Midbrain (tissue), 1 donor: ENCODE data around the gene FAM156B.
"Not testable (repeated sequence)": the region's sequence is repeated elsewhere in the genome, so short reads cannot be mapped to it uniquely, and the experiment has no call there.

ENCODE experiments used
- DNase-seq: peaks from one replicate; lab custom pipeline; 2025; lab: John Stamatoyannopoulos, UW

FAM156B gene, protein sequence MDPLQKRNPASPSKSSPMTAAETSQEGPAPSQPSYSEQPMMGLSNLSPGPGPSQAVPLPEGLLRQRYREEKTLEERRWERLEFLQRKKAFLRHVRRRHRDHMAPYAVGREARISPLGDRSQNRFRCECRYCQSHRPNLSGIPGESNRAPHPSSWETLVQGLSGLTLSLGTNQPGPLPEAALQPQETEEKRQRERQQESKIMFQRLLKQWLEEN

GRCh38 chrX:52896855-52897709 lies at the start of gene FAM156B:
Gene FAM156B (plus strand): TSS chrX:52897330. CDS start chrX:52907226, 9,896 bp downstream.
- not testable (repeated sequence) for DNase-seq

DNA sequence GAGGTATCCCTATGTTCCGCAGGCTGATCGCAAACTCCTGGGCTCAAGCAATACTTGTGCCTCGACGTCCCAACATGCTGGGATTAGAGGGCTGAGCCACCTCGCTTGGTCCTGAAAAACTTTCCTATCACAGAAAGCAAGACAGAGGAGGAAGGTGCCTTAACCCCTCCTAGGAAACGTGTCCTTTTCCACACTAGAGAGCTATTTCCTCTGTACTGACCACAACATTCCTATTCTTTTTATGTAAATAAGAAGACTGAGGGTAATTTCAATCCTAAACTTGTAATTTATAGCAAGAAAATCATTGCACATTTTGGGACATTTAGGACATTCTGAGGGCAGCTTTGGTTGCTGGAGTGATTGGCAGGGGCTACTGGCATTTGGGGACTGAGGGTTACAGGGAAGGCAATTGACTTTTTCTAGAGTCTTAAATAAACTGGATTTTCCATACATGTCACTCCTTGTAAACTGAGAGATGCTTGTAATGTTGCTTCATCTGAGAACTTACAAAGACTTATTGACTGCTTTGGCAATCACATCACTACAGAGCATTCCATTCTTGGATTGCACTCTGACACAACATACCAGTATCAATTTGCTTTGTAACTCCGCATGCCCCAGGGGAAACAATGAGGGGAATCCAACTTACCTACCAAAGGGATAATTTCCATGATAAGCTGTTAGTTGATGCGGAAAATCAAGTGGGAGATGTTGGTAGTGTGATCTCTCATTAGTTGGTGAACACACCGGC lies 44.8 kb upstream of the FAM156B start:
- DNase-seq, result no peak

GRCh38 chrX:52856991-52857525 lies 40.1 kb upstream of the FAM156B start:
- not testable (repeated sequence) for DNase-seq

DNA sequence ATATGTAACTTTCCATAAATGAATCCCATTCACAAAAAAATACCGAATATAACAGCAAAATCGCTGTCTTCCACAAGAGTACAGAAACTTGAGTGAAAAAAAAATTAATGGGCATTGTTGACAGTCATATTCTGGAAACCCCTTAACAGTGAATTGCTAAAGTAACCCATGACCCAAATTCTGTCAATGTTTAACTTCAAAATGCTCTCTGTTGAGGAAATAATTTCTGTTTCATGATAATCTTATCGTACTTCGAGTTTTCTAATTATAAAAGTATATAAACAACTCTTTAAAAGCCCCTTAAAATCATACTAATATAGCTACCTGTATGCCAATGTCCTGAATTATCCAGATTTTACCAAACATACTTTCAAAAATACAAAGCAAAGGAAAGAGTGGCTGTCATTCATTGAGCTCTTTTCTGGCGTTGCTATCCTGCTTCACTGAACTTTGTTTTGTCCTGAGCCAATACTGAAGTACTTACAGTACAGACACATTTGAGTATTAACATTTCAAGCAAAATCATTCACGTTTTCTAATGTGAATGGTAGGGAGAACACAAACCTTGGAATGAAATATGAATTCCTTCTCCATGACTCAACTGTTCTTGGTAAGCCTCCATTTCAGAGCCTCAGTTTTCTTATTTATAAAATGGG lies 31.7 kb upstream of the FAM156B start:
- DNase-seq, result no peak

GRCh38 chrX:52867610-52868348 lies 29.4 kb upstream of the FAM156B start, which contains the start of gene XAGE3:
Gene XAGE3 (minus strand): TSS chrX:52868083. CDS start chrX:52867133, 950 bp downstream.
- DNase-seq, result no peak

GRCh38 chrX:52870046-52870445 lies 27.1 kb upstream of the FAM156B start:
- DNase-seq, result no peak

DNA sequence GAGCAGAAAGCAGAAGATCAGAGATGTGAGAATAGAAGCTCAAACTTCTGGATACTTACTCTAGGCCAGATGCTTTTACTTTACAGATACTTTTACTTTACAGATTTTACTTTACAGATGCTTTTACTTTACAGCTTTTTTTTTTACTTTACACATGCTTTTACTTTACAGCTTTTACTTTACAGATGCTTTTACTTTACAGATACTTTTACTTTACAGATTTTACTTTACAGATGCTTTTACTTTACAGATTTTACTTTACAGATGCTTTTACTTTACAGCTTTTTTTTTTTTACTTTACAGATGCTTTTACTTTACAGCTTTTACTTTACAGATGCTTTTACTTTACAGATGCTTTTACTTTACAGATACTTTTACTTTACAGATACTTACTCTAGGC lies 23.3 kb upstream of the FAM156B start:
- DNase-seq, result not testable (repeated sequence)

DNA sequence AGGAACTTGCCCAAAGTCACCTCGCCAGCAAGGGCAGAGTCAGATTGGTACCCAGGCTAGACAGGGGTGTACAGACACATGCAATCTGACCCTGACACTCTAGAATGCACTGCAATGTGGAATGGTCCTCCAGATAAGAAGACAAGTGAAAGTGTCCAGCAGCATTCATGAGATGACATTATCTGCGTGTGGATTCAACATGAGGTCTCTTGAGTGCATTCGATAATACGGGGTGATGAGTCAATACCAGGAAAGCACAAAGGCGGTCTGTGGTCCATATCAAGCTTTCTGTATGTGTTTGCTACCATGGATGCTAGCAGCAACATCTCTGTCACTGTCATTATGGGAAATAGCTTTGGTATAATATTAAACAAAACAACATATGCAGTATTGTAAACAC lies 22.5 kb upstream of the FAM156B start:
- no peak for DNase-seq

DNA sequence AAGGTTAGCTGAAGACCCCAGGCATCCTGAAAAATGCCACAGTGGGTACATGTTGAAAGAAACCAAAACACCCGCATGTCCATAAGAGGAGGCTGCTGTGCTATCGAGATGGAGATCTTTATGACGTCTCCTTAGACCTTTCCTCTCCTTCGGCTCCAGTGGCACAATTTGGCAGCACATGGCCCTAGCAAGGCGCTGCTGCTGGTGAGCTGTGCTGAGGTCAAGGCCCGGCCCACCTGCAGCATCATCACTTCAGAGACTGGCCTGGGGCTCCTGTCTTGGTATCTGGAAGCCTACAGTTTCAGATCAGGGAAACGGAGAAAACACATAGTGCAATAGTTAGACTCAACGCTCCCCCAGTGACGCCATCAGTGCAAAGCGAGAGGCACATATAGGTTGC lies 21.7 kb upstream of the FAM156B start:
- DNase-seq, result not testable (repeated sequence)

- DNase-seq, result not testable (repeated sequence)
Observed at GRCh38 chrX:52876386-52876785, 20.7 kb upstream of the FAM156B start.

DNA sequence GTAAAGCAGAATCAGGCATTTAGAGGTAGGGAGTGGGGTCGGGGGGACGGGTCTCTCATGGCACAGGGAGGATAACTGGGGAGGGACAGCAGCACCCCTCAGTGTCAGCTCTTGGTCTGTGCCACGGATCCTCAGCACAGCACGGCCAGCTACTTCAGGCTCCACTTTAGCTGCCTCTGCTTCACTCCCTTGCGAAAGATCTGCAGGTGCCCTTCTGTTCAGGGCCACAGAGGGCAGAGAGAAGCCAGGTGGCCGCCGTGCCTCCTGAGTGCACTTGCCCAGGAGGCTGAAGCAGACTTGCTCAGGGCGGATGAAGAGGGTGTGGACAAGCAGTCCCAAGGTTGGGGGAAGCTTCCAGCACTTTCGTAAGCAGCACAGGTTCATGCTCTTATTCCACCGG lies 9.7 kb upstream of the FAM156B start:
- not testable (repeated sequence) for DNase-seq

DNA sequence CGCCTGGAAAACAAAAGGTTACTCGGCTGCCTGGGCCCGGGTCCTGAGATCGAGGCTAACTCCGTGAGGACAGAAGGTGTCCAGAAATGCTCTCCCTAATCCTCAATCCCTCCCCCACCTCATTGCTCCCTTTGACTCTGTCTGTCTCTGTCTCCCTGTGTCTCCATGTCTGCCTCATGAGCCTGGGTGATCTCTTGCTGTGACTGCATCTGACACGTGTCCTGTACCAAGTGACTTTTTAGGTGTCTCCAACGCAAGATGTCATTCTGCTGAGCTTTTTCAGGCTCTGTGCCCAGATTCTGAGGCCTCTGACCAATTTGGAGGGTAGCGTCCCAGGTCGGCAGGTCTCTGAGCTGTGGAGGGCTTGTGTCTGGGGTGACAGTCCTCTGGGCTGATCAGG lies 9.0 kb upstream of the FAM156B start:
- DNase-seq, result not testable (repeated sequence)

DNA sequence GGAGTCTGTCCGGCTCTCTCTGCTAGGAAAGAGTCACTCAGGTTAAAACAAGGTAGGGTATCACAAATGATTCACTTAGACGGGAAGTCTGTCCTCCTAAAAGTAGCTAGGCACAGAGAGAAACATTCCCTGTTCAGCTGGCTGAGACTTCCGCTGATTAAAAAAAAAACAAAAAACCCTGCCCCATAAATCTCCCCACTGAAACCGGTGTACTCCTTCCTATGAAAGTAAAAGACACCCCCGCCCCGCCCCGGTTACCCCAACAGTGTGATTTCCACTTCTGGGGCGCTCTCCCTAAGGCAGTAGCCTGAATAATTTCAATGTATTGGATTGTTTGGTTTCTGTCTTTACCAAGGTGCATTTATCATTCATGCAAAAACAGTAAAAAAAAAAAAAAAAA lies 692 bp upstream of the FAM156B start:
- DNase-seq, result not testable (repeated sequence)

GRCh38 chrX:52905531-52905930 lies 8.4 kb downstream of the FAM156B start:
- DNase-seq, result not testable (repeated sequence)

DNA sequence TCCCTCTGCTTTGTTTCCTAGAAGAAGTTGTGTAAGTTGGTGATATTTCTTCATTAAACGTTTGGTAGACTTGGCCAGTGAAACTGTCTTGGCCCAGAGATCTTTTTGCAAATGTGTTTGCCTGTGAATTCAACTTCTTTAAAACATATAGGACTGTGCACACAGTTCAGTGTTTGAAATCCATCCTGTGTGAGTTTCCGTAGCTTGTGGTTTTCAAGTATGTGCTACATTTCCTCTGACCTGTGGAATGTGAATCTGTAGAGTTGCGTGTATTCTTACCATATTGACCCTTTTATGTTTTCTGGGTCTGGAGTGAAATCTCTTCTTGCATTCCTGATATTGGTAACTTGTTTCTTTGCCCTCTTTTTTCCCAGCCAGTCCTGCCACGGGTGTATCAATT lies 8.9 kb downstream of the FAM156B start:
- not testable (repeated sequence) for DNase-seq

GRCh38 chrX:52907137-52907536 lies 10.0 kb downstream of the FAM156B start:
- DNase-seq, result not testable (repeated sequence)

GRCh38 chrX:52907900-52908299 lies 10.8 kb downstream of the FAM156B start:
- DNase-seq, result not testable (repeated sequence)

GRCh38 chrX:52909313-52909969 lies 12.3 kb downstream of the FAM156B start:
- not testable (repeated sequence) for DNase-seq

- not testable (repeated sequence) for DNase-seq
Observed at GRCh38 chrX:52913681-52914080, 16.6 kb downstream of the FAM156B start.

- not testable (repeated sequence) for DNase-seq
Observed at GRCh38 chrX:52914704-52915103, 17.6 kb downstream of the FAM156B start.
